ENCODE data around the gene ZIC1. TPM values are rescaled to one million over a fixed set of nuclear protein-coding genes. Genes with fewer than 3 reads are reported as not detected.

ZIC1 gene
- total and polyA plus RNA-seq, 9 of the 15 experiments (the other 6 are each of a cell fraction or from before 2014, with no cell fraction given) = 0.21 to 0.42 TPM; not detected in 7

GRCh38 chr3:147360051-147360439, 49.1 kb upstream of the ZIC1 start:
- H3K4me3 ChIP-seq = no peak overlapping the region
- CTCF ChIA-PET (ENCODE audit: low intra/inter-chr PET ratio) = no interaction called here
- no peak for DNase-seq (ENCODE audit: extremely low read depth in 1 of 4, low spot score in 3 of 4)
- TF ChIP-seq ZBTB26 (CRISPR knock-in tag; IDR thresholded peaks at IDR 0.05) (no peak), SREBF2 (CRISPR knock-in tag; IDR thresholded peaks at IDR 0.05) (no peak), MLLT1 (IDR thresholded peaks at IDR 0.05) (no peak), MBD1 (CRISPR knock-in tag; IDR thresholded peaks at IDR 0.05) (no peak), RAD51 (IDR thresholded peaks at IDR 0.05; ENCODE audit: borderline replicate concordance, low read depth) (no peak), GABPB1 (CRISPR knock-in tag; IDR thresholded peaks at IDR 0.05) (no peak)
- H3K4me2 ChIP-seq (ENCODE audit: insufficient read depth, low read length) = no peak overlapping the region
- POLR2A ChIA-PET = no interaction called here
- H3K27ac ChIP-seq (ENCODE audit: extremely low read depth, low read depth, low read length) = no peak overlapping the region
- ATAC-seq = no peak
- in situ Hi-C loops (cut with MboI) (no loop called here), intact Hi-C loops (cut with micrococcal nuclease) (no loop called here)
- peaks cover 0 to 27% of the 10 kb centered on the region in 2 experiments; a peak in 3 of 5 replicates for H3K27me3 ChIP-seq (ENCODE audit: control insufficient read depth in 2 of 2, insufficient read depth in 2 of 2, low read length in 2 of 2)
- FAIRE-seq = no peak
- no peak overlapping the region for H2AFZ ChIP-seq (ENCODE audit: low read depth, low read length)
- H3K9ac ChIP-seq (ENCODE audit: insufficient read depth in 1 of 2, low read depth in 2 of 2, low read length in 2 of 2) = no peak overlapping the region
- H3K9me3 ChIP-seq (replicated peaks; ENCODE audit: control insufficient read depth, insufficient read depth, low read depth, low read length) = no peaks in the 10 kb centered on the region
- H3K4me1 ChIP-seq (replicated peaks in 1 of 2; ENCODE audit: control insufficient read depth in 2 of 2, insufficient read depth in 2 of 2, low read length in 2 of 2) = no peaks in the 10 kb centered on the region
- no peaks in the 10 kb centered on the region for H4K20me1 ChIP-seq (replicated peaks; ENCODE audit: control insufficient read depth, insufficient read depth, low read length)
- no peaks in the 10 kb centered on the region for H3K9me1 ChIP-seq (ENCODE audit: control insufficient read depth, insufficient read depth, low read length)
- H3K79me2 ChIP-seq (ENCODE audit: control insufficient read depth, insufficient read depth, low read length) = no peaks in the 10 kb centered on the region
- no TSS peak for BruUV-seq (replicated peaks)
- WGBS (ENCODE audit: insufficient coverage, low coverage, missing lambda C conversion rate) = 0% methylated on average over 5 of the region's 5 CpGs
- H3K36me3 ChIP-seq (ENCODE audit: control insufficient read depth, insufficient read depth, low read length) = no peaks in the 10 kb centered on the region
